ENCODE results near the gene TM4SF4.

DNA sequence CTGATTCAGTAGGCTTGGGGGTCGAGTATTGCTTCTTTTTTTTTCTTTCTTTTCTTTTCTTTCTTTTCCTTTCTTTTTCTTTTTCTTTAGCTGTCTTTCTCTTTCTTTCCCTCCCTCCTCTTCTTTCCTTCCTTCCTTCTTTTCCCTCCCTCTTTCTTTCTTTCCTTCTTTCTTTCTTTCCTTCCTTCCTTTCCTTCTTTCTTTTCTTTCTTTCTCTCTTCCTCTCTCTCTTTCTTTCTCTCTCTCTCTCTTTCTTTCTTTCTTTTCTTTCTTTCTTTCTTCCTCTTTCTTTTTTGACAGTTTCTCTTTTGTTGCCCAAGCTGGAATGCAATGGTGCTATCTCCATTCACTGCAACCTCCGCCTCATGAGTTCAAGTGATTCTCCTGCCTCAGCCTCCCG is 36.0 kb downstream of the TM4SF4 start:
- TF ChIP-seq, protein P1, sequence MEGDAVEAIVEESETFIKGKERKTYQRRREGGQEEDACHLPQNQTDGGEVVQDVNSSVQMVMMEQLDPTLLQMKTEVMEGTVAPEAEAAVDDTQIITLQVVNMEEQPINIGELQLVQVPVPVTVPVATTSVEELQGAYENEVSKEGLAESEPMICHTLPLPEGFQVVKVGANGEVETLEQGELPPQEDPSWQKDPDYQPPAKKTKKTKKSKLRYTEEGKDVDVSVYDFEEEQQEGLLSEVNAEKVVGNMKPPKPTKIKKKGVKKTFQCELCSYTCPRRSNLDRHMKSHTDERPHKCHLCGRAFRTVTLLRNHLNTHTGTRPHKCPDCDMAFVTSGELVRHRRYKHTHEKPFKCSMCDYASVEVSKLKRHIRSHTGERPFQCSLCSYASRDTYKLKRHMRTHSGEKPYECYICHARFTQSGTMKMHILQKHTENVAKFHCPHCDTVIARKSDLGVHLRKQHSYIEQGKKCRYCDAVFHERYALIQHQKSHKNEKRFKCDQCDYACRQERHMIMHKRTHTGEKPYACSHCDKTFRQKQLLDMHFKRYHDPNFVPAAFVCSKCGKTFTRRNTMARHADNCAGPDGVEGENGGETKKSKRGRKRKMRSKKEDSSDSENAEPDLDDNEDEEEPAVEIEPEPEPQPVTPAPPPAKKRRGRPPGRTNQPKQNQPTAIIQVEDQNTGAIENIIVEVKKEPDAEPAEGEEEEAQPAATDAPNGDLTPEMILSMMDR (IDR thresholded peaks at IDR 0.05): no peak
- TF ChIP-seq POLR2A (IDR thresholded peaks at IDR 0.05): no peak
